ENCODE measurements around the gene TPX2.

- TF ChIP-seq CTCF (optimal IDR thresholded peaks at IDR 0.05 in 1 of 3, IDR thresholded peaks at IDR 0.05 in 1 of 3, conservative IDR thresholded peaks at IDR 0.05 in 1 of 3; ENCODE audit: extremely low read depth in 1 of 3, insufficient read depth in 2 of 3, low read length in 3 of 3), result no peak
- no peak for TF ChIP-seq EZH2 (IDR thresholded peaks at IDR 0.05; ENCODE audit: low read length)
Measured at GRCh38 chr20:31849306-31849930, 110.3 kb downstream of the TPX2 start.

All from keratinocyte (primary cell).